Chondrocyte (in vitro differentiated cells): Measurements from ENCODE around the gene ACE. TPM values are rescaled to one million over a fixed set of nuclear protein-coding genes. Genes with fewer than 3 reads are reported as not detected.

Source experiments
- DNase-seq: peaks from one replicate; pipeline ENCODE4 v3.0.0; 2021; ENCODE audit warnings: mixed read lengths, low spot score
- H3K27ac Mint-ChIP-seq: one replicate; pipeline ENCODE4 v1.8.0; 2021; ENCODE audit warnings: mild to moderate bottlenecking, moderate library complexity, mixed read lengths; ENCODE audit not compliant: unreplicated experiment
- H3K27me3 Mint-ChIP-seq: 2 replicates; pipeline ENCODE4 v1.8.0; 2021; ENCODE audit warnings: low read depth, mixed read lengths
- H3K36me3 Mint-ChIP-seq: 2 replicates; pipeline ENCODE4 v1.8.0; 2021; ENCODE audit warnings: low read depth, mixed read lengths
- H3K4me1 Mint-ChIP-seq: 2 replicates; pipeline ENCODE4 v1.8.0; 2021; ENCODE audit warnings: low read depth, mild to moderate bottlenecking, mixed read lengths
- H3K4me3 Mint-ChIP-seq: one replicate; pipeline ENCODE4 v1.8.0; 2021; ENCODE audit warnings: mild to moderate bottlenecking, moderate library complexity, mixed read lengths; ENCODE audit not compliant: unreplicated experiment
- H3K9me3 Mint-ChIP-seq: 2 replicates; pipeline ENCODE4 v1.8.0; 2021; ENCODE audit warnings: low read depth, mixed read lengths
- total RNA-seq: library from RNA; stranded (reverse); gene quantifications from 3 replicates; pipeline ENCODE4 v1.2.1, GENCODE V29; 2021
- TF ChIP-seq, protein P1 (sequence below): fragments of 200-600 bp; sonication (generic); IDR thresholded peaks from 2 replicates; pipeline ENCODE4 v1.5.0; 2021; ENCODE audit warnings: antibody characterized with exemption, mild to moderate bottlenecking, moderate library complexity

The ACE gene
- total RNA-seq, 1 donor from 2014 or later = 0.52 TPM

DNA sequence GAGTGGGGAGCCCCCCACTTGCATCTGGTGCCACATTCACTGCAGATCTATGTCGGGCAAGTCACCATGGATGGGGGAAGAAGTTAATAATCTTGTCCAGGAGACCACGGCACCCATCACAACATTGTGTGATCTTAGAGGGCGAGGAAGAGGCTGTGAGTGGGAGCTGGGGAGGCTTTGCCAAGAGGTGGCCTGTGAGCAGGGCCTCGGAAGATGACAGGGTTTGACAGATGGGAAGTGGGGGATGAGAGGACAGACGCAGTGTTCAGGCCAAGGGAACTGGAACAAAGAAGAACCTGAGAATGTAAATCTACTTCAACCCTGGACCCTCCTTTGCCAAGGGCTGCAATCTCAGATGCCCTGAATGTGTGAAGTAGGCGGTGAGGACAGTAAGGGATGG lies 12.4 kb downstream of the ACE start:
- no peak for DNase-seq
- H3K4me1 Mint-ChIP-seq = no peaks in the 10 kb centered on the region
- TF ChIP-seq, protein P1, sequence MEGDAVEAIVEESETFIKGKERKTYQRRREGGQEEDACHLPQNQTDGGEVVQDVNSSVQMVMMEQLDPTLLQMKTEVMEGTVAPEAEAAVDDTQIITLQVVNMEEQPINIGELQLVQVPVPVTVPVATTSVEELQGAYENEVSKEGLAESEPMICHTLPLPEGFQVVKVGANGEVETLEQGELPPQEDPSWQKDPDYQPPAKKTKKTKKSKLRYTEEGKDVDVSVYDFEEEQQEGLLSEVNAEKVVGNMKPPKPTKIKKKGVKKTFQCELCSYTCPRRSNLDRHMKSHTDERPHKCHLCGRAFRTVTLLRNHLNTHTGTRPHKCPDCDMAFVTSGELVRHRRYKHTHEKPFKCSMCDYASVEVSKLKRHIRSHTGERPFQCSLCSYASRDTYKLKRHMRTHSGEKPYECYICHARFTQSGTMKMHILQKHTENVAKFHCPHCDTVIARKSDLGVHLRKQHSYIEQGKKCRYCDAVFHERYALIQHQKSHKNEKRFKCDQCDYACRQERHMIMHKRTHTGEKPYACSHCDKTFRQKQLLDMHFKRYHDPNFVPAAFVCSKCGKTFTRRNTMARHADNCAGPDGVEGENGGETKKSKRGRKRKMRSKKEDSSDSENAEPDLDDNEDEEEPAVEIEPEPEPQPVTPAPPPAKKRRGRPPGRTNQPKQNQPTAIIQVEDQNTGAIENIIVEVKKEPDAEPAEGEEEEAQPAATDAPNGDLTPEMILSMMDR = no peak
- H3K36me3 Mint-ChIP-seq = no peaks in the 10 kb centered on the region
- H3K4me3 Mint-ChIP-seq = no peak overlapping the region
- H3K9me3 Mint-ChIP-seq = no peaks in the 10 kb centered on the region
- H3K27ac Mint-ChIP-seq = no peak overlapping the region
- peaks cover 31% of the 10 kb centered on the region for H3K27me3 Mint-ChIP-seq

DNA sequence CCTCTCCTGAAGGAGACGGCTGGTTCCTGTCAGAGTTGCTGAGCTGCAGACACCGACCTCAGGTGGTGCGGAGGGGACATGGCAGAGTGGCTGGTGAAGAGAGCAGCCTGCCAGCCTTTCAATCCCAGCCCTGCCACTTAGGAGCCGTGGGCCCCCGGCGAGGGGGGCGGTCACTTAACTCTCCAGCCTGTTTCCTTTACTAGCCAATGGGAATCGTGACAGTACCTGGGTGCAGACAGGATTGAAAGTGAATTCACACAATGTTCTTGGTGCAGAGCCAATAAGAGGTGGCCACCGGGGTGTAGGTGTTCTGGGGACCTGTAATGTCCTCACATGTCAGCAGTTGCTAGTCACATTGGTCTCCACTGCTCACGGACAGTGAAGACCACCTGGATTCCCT lies 13.5 kb downstream of the ACE start:
- Mint-ChIP-seq H3K9me3 (no peaks in the 10 kb centered on the region), H3K27me3 (peaks cover 31% of the 10 kb centered on the region), H3K4me3 (no peak overlapping the region), H3K36me3 (no peaks in the 10 kb centered on the region), H3K27ac (no peak overlapping the region), H3K4me1 (no peaks in the 10 kb centered on the region)
- TF ChIP-seq, protein P1 = no peak
- DNase-seq = no peak

GRCh38 chr17:63490858-63491400 lies 14.1 kb downstream of the ACE start:
- Mint-ChIP-seq H3K36me3 (no peaks in the 10 kb centered on the region), H3K9me3 (no peaks in the 10 kb centered on the region), H3K4me3 (no peak overlapping the region), H3K27ac (no peak overlapping the region), H3K4me1 (no peaks in the 10 kb centered on the region), H3K27me3 (peaks cover 31% of the 10 kb centered on the region)
- DNase-seq = no peak
- TF ChIP-seq, protein P1 = no peak

- Mint-ChIP-seq H3K27me3 (peaks cover 31% of the 10 kb centered on the region), H3K4me3 (no peak overlapping the region), H3K36me3 (no peaks in the 10 kb centered on the region), H3K27ac (no peak overlapping the region), H3K9me3 (no peaks in the 10 kb centered on the region), H3K4me1 (no peaks in the 10 kb centered on the region)
- TF ChIP-seq, protein P1 = no peak
- no peak for DNase-seq
These were observed 14.6 kb downstream of the ACE start for GRCh38 chr17:63491413-63491812.

- Mint-ChIP-seq H3K27ac (no peak overlapping the region), H3K27me3 (peaks cover 31% of the 10 kb centered on the region), H3K9me3 (no peaks in the 10 kb centered on the region), H3K36me3 (no peaks in the 10 kb centered on the region), H3K4me1 (no peaks in the 10 kb centered on the region), H3K4me3 (no peak overlapping the region)
- no peak for DNase-seq
- TF ChIP-seq, protein P1 = no peak
These were observed 15.2 kb downstream of the ACE start for GRCh38 chr17:63491977-63492618.
